Measurements from ENCODE around the gene AASS. TPM values are rescaled to one million over a fixed set of nuclear protein-coding genes. Genes with fewer than 3 reads are reported as not detected.

The AASS gene
- total and polyA plus RNA-seq, 2 donors (not counting 3 experiments of a cell fraction or from before 2014, with no cell fraction given) = 11.1 to 27.8 TPM

DNA sequence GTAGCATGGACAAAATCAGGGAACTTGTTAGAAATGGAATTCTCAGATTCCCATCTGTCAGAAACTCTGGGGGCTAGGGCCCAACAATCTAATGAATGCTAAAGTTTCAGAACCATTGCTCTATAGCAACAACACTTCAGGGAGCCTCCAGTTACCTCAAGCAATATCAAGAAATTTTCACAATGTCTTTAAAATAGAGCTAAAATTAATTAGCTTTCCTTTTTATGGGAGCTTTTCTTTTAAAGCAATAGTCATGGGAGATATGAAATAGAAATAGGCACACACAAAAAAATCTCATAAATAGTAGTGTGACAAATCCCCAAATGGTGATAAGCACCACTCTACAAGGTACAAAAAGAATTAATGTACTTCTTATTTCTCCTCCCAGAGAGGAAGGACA is 80.9 kb downstream of the AASS start:
- Histone ChIP-seq H3K9ac (replicated peaks; ENCODE audit: extremely low read depth, insufficient read depth, low read length) (no peak overlapping the region), H3K27me3 (ENCODE audit: control insufficient read depth in 2 of 2, insufficient read depth in 2 of 2, low read length in 2 of 2) (no peaks in the 10 kb centered on the region), H2AFZ (ENCODE audit: low read depth, low read length) (no peak overlapping the region), H3K79me2 (ENCODE audit: control insufficient read depth, insufficient read depth, low read length) (no peaks in the 10 kb centered on the region), H3K4me3 (replicated peaks in 1 of 3; ENCODE audit: insufficient read depth in 1 of 3, low read depth in 1 of 3, low read length in 3 of 3) (no peak overlapping the region), H4K20me1 (replicated peaks; ENCODE audit: control insufficient read depth, extremely low read depth, insufficient read depth, low read length) (no peaks in the 10 kb centered on the region), H3K4me1 (ENCODE audit: control insufficient read depth, extremely low read depth, insufficient read depth, low read length) (no peaks in the 10 kb centered on the region), H3K36me3 (ENCODE audit: control insufficient read depth in 2 of 2, extremely low read depth in 1 of 2, insufficient read depth in 2 of 2, low read length in 2 of 2) (no peaks in the 10 kb centered on the region), H3K9me3 (replicated peaks; ENCODE audit: control insufficient read depth, insufficient read depth, low read length) (no peaks in the 10 kb centered on the region), H3K4me2 (ENCODE audit: insufficient read depth, low read length) (no peak overlapping the region), H3K27ac (ENCODE audit: insufficient read depth, low read depth, low read length) (no peak overlapping the region), H3K9me1 (replicated peaks; ENCODE audit: control insufficient read depth, extremely low read depth, insufficient read depth, low read length) (no peaks in the 10 kb centered on the region)
- ChIA-PET POLR2A (no interaction called here), CTCF (interaction anchor here (0.8 to 1.0 kb wide), 3 partner anchors 13 to 69 kb away, joined by 3 to 4 read pairs (median 3); no protein-coding TSS in a partner anchor)
- FAIRE-seq (no peak), DNase-seq (ENCODE audit: low read depth, low spot score) (no peak)
- intact Hi-C loops (cut with micrococcal nuclease) (no loop called here), dilution Hi-C loops (cut with MboI; ENCODE audit: extremely low pct_ligation_motif_present, low sequenced_read_pairs) (no loop called here)
- no peak for TF ChIP-seq EZH2 (IDR thresholded peaks at IDR 0.05; ENCODE audit: borderline replicate concordance, low read depth, low read length, severe bottlenecking)
- TF ChIP-seq, protein P1, sequence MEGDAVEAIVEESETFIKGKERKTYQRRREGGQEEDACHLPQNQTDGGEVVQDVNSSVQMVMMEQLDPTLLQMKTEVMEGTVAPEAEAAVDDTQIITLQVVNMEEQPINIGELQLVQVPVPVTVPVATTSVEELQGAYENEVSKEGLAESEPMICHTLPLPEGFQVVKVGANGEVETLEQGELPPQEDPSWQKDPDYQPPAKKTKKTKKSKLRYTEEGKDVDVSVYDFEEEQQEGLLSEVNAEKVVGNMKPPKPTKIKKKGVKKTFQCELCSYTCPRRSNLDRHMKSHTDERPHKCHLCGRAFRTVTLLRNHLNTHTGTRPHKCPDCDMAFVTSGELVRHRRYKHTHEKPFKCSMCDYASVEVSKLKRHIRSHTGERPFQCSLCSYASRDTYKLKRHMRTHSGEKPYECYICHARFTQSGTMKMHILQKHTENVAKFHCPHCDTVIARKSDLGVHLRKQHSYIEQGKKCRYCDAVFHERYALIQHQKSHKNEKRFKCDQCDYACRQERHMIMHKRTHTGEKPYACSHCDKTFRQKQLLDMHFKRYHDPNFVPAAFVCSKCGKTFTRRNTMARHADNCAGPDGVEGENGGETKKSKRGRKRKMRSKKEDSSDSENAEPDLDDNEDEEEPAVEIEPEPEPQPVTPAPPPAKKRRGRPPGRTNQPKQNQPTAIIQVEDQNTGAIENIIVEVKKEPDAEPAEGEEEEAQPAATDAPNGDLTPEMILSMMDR (IDR thresholded peaks at IDR 0.05; ENCODE audit: extremely low read depth in 1 of 2, insufficient read depth in 1 of 2, low read depth in 1 of 2, low read length in 2 of 2) = no peak
- no peak for TF ChIP-seq POLR2A (IDR thresholded peaks at IDR 0.05; ENCODE audit: low read depth, low read length)
- TF ChIP-seq JUN (IDR thresholded peaks at IDR 0.05; ENCODE audit: borderline replicate concordance, insufficient read depth, insufficient read length, low read depth) = no peak
- no peak for TF ChIP-seq FOS (IDR thresholded peaks at IDR 0.05; ENCODE audit: borderline replicate concordance, insufficient read depth, low read length)
- no peak for TF ChIP-seq GATA2 (IDR thresholded peaks at IDR 0.05; ENCODE audit: insufficient read depth, insufficient read length, low read depth, low read length)
- TF ChIP-seq POLR2AphosphoS5 (IDR thresholded peaks at IDR 0.05; ENCODE audit: insufficient read depth, low read depth, low read length) = no peak
- no peak for TF ChIP-seq MYC (IDR thresholded peaks at IDR 0.05; ENCODE audit: low read depth, low read length)
- TF ChIP-seq, protein P2, sequence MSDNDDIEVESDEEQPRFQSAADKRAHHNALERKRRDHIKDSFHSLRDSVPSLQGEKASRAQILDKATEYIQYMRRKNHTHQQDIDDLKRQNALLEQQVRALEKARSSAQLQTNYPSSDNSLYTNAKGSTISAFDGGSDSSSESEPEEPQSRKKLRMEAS (IDR thresholded peaks at IDR 0.05; ENCODE audit: insufficient read depth, insufficient read length) = no peak
- no TSS peak for BruUV-seq (replicated peaks)

All from endothelial cell of umbilical vein (primary cell).